Choroid plexus epithelial cell (primary cell): ENCODE measurements around the gene PYGO2.
"Not testable (repeated sequence)": the region's sequence is repeated elsewhere in the genome, so short reads cannot be mapped to it uniquely, and the experiment has no call there.

Experiments
- DNase-seq: peaks from one replicate; pipeline ENCODE4 v3.0.0-alpha.2; 2010; ENCODE audit warnings: low read depth
- H3K4me3 ChIP-seq: 2 replicates; pipeline ENCODE4 v1.5.1; 2011; ENCODE audit warnings: low read depth, mild to moderate bottlenecking, control low read depth, low read length, moderate library complexity
- CTCF ChIP-seq: conservative IDR thresholded peaks from 2 replicates; pipeline ENCODE4 v1.5.1; 2011; ENCODE audit warnings: low read depth, mild to moderate bottlenecking, control low read depth, inconsistent platforms, low read length, moderate library complexity

PYGO2 gene

GRCh38 chr1:154998818-154999570 is 37.4 kb upstream of the PYGO2 start:
- H3K4me3 ChIP-seq: peak overlapping the region; percentile 78

GRCh38 chr1:154998201-154998780 is 36.7 kb upstream of the PYGO2 start:
- H3K4me3 ChIP-seq: no peak overlapping the region
- peak; percentile 9 for TF ChIP-seq CTCF
- DNase-seq: no peak

More at GRCh38 chr1:154998818-154999570, 37.4 kb upstream of the PYGO2 start:
- peak; percentile 72 for DNase-seq
- TF ChIP-seq CTCF: peak; percentile 96

GRCh38 chr1:154996966-154997701 is 35.6 kb upstream of the PYGO2 start:
- no peak overlapping the region for H3K4me3 ChIP-seq
- no peak for TF ChIP-seq CTCF
- no peak for DNase-seq

- peak; percentile 52 for TF ChIP-seq CTCF
- H3K4me3 ChIP-seq: not testable (repeated sequence)
- DNase-seq: peak; percentile 92
Observed at GRCh38 chr1:154995301-154995983, 33.9 kb upstream of the PYGO2 start.

GRCh38 chr1:154994591-154994990 is 33.0 kb upstream of the PYGO2 start:
- no peak overlapping the region for H3K4me3 ChIP-seq
- DNase-seq: no peak
- TF ChIP-seq CTCF: no peak

- no peak for TF ChIP-seq CTCF
- H3K4me3 ChIP-seq: no peak overlapping the region
Observed at GRCh38 chr1:154994269-154994587, 32.6 kb upstream of the PYGO2 start.

More at GRCh38 chr1:154994269-154994587, 32.6 kb upstream of the PYGO2 start:
- no peak for DNase-seq
